A549 (cell line): ENCODE measurements around the gene SYCP3.

ENCODE experiments used
- HDAC2 ChIP-seq: fragments of 200-600 bp; sonication (generic); IDR thresholded peaks from 2 replicates; pipeline ENCODE4 v1.6.1; 2016
- RAD21 ChIP-seq, 2 experiments: fragments of >200 bp in 1 of 2; sonication (Bioruptor Twin) in 1 of 2; formaldehyde crosslinking in 1 of 2; IDR thresholded peaks in 1 of 2; conservative IDR thresholded peaks in 1 of 2; 2 replicates in 1 of 2; 3 replicates in 1 of 2; pipeline ENCODE4 v1.6.1; 2012 to 2018; ENCODE audit warnings: inconsistent platforms in 1 of 2
- RNF2 ChIP-seq: fragments of 200-600 bp; sonication (generic); IDR thresholded peaks from 2 replicates; pipeline ENCODE4 v1.6.1; 2016; ENCODE audit warnings: low read depth, mild to moderate bottlenecking, antibody characterized with exemption, moderate library complexity, borderline replicate concordance

DNA sequence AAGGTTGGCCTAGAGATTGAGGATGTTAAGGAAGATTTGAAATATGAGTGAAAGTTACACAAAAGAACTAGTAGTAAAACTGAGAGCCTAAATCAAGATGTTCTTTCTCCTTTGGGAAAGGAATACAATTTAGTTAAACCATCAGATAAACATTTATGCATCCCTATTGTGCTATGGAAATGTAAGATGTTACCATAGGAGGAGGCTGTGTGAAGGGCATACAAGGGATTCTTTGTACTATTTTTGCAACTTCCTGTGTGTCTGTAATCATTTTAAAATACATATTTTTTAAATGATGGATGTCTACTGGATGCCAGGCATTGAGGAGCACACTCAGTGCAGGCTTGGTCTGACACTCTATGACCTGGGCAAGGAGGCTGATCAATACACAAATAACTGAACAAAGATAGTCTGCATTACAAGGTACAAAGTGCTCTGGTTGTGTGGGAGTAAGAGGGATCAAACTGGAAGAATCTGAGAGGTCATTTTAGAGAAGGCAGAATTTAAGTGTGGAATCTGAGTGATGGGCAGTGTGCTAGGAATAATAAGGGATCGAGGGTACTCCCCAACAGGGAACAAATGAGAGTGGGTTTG is 47.7 kb downstream of the SYCP3 start:
- TF ChIP-seq HDAC2 (no peak), RAD21 (conservative IDR thresholded peaks at IDR 0.05 in 1 of 2, IDR thresholded peaks at IDR 0.05 in 1 of 2) (no peak), RNF2 (no peak)
